Measurements from ENCODE around the gene TWSG1.
"Not testable (repeated sequence)": the region's sequence is repeated elsewhere in the genome, so short reads cannot be mapped to it uniquely, and the experiment has no call there.

DNA sequence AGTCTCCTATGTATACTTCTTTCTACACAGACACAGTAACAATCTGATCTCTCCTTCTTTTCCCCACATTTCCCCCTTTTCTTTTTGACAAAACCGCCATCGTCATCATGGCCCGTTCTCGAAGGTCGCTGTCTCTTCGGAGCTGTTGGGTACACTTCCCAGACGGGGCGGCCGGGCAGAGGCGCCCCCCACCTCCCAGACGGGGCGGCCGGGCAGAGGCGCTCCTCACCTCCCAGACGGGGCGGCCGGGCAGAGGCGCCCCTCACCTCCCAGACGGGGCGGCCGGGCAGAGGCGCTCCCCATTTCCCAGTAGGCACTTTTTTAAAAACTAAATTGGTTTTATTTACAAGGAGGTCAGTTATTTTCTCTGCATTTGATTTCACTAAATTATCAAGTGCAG is 95.7 kb downstream of the TWSG1 start:
- TF ChIP-seq, protein P1, sequence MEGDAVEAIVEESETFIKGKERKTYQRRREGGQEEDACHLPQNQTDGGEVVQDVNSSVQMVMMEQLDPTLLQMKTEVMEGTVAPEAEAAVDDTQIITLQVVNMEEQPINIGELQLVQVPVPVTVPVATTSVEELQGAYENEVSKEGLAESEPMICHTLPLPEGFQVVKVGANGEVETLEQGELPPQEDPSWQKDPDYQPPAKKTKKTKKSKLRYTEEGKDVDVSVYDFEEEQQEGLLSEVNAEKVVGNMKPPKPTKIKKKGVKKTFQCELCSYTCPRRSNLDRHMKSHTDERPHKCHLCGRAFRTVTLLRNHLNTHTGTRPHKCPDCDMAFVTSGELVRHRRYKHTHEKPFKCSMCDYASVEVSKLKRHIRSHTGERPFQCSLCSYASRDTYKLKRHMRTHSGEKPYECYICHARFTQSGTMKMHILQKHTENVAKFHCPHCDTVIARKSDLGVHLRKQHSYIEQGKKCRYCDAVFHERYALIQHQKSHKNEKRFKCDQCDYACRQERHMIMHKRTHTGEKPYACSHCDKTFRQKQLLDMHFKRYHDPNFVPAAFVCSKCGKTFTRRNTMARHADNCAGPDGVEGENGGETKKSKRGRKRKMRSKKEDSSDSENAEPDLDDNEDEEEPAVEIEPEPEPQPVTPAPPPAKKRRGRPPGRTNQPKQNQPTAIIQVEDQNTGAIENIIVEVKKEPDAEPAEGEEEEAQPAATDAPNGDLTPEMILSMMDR (IDR thresholded peaks at IDR 0.05; ENCODE audit: extremely low read depth in 1 of 2, insufficient read depth in 1 of 2, low read depth in 1 of 2, low read length in 2 of 2): not testable (repeated sequence)
- not testable (repeated sequence) for TF ChIP-seq POLR2A (IDR thresholded peaks at IDR 0.05; ENCODE audit: low read depth, low read length)
